HG03442 (cell line): ENCODE measurements around the gene NEK11.

Experiments used
- ATAC-seq: cut with Tn5 transposase; IDR thresholded peaks from one replicate; pipeline ENCODE4 v1.9.1; 2021; ENCODE audit warnings: mild to moderate bottlenecking, moderate library complexity; ENCODE audit not compliant: unreplicated experiment

The NEK11 gene, protein sequence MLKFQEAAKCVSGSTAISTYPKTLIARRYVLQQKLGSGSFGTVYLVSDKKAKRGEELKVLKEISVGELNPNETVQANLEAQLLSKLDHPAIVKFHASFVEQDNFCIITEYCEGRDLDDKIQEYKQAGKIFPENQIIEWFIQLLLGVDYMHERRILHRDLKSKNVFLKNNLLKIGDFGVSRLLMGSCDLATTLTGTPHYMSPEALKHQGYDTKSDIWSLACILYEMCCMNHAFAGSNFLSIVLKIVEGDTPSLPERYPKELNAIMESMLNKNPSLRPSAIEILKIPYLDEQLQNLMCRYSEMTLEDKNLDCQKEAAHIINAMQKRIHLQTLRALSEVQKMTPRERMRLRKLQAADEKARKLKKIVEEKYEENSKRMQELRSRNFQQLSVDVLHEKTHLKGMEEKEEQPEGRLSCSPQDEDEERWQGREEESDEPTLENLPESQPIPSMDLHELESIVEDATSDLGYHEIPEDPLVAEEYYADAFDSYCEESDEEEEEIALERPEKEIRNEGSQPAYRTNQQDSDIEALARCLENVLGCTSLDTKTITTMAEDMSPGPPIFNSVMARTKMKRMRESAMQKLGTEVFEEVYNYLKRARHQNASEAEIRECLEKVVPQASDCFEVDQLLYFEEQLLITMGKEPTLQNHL

DNA sequence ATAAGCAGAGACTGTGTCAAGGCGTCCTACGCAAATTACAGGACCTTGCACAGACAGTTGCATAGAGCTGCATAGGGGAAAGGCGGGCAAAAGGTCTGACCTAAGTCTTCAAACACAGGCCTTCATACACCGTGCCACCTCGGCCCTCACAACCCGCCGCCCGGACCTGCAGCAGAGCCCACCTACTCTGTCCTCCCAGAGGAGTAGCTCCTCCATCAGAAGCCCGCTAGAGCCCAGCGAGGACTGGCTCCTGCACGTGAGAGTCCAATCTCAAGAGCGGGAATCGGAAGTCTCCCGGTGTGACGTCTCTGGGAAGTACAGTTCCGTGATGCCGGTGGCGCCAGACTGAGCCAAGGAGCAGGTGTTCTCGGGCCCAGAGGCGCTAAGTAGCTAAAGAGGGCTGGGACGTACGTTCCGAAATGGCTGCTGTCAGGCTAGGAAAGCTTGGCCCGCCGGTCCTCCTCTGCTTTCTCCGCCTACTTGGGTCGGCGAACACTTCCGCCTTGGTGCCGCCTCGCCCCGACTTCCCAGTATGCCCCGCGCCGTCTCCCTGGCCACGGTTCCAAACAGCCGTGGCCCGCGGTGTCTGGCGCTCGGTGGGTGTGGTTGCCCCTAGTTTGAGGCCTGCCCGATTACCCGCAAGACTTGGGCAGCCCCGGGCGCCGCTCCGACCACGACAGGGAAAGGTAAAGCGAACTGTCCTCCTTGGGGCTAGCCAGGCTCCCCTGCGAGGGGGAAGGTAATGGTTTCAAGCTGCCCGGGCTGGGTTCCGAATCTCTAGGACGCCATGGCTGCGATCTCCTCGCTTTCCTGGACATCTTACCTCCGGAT, at the start of gene NEK11, which contains the start of gene ASTE1:
NEK11 (plus strand) TSS at position 557 of the 831 bp plus-strand sequence. CDS start 2,832 bp downstream, outside the sequence.
ASTE1 (minus strand) TSS at position 505 of the 831 bp plus-strand sequence. CDS start 1,519 bp downstream, outside the sequence.
- ATAC-seq: peak; percentile 99

DNA sequence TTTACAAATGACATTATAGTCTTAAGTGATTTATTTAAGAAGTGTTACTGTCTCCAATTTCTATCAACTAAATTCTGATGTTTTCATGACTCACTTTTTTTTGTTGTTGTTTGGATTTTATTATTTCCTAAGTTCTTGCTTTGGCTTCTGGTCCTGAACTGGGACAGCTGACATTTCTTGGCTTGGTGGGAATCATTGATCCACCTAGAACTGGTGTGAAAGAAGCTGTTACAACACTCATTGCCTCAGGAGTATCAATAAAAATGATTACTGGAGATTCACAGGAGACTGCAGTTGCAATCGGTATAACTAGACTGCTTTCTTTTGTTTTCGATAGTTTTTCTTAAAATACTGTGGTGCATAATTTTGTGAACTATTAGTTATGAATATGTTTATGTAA, 47.6 kb upstream of the NEK11 start:
- no peak for ATAC-seq

DNA sequence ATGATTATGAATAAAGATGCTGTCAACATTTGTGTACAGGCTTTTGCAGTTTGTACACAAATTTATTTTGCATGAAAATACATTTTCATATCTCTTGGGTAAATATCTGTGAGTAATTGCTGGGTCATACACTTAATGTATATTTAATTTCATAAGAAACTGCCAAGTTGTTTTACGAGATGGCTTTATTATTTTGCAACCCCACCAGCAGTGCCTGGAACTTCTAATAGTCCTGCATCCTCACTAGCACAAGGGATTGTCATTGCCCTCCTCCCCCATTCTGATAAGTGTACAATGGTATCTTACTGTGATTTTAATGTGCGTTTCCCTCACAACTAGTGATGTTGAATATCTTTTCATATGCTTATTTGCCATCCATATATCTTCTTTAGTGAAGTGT, 45.2 kb upstream of the NEK11 start:
- ATAC-seq: no peak

DNA sequence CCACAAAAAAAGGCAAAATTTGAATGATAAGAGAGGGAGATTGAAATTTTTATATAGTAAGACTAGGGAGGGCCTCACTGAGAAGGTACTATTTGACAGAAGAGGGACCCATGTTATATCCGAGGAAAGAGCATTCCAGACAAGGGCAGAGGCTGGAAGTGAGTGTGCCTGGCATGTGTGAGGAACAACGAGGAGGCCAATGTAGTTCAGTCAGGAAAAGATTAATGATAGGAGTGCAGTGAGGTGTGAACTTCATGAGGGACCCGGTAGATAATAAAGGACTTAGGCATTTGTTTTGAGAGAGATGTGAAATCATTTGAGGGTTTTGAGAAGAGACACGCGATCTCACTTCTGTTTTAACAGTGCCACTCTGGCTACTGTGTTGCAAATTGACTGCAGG, 36.4 kb upstream of the NEK11 start:
- no peak for ATAC-seq

DNA sequence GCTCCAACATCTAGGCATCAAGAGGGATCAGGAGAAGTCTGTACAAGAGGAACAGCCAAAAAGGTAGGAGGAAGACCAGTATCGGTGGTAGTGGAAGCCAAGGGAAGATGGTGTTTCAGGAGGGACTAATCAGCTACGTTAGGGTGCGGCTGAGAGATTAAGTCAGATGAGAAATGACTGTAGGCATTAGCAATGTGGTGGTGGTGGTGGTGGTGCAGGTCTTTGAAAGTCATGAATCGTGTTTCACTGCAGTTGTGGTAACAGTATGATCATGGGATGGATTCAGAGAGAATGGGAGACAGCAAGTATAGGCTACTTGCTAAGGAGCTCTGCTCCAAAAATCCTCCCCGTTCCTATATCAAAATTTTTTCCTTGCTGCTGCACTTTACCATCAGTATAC, 35.6 kb upstream of the NEK11 start:
- ATAC-seq: no peak

DNA sequence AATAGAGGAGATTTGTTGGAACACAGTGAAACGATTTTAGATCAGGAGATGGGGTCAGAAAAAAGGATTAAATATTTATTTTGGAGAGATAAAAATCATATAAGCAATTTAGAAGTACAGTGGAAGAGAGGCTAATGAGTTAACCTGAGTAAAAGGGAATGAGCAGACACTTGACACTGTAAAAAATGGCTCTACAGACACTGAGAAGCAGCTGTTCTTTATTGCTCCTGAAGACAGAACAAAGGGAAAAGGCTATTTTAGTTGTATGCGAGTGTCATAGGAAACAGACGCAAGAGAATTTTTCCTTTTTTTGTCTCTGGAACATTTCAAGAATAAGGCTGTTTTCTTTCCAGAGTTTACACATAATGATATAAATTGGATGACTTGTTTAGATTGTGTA, 34.3 kb upstream of the NEK11 start:
- no peak for ATAC-seq

DNA sequence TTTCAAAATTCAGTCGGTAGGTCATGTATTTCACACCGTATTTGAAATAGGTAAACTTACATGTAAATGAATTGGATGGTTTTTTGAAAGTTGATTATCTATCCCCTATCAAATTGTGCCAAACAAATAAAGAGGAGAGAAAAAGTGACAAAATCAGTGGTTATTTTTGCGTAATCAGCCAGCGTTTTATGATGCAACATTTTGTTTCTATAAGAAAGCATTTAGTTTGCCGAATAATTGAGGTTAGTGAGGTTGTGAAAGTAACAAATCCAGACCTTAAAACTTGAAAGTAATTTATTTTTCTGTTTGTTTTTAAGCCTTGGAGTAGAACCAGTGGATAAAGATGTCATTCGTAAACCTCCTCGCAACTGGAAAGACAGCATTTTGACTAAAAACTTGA, 29.4 kb upstream of the NEK11 start:
- no peak for ATAC-seq

DNA sequence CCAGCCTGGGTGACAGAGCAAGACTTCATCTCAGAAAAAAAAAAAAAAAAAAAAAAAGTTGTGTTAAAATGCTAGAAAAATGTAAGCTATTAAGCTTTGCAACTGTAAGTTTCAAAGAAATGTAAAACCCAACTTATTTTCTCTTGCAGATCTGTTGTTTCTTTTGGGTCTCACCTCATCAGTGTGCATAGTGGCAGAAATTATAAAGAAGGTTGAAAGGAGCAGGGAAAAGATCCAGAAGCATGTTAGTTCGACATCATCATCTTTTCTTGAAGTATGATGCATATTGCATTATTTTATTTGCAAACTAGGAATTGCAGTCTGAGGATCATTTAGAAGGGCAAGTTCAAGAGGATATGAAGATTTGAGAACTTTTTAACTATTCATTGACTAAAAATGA, 25.6 kb upstream of the NEK11 start:
- no peak for ATAC-seq

DNA sequence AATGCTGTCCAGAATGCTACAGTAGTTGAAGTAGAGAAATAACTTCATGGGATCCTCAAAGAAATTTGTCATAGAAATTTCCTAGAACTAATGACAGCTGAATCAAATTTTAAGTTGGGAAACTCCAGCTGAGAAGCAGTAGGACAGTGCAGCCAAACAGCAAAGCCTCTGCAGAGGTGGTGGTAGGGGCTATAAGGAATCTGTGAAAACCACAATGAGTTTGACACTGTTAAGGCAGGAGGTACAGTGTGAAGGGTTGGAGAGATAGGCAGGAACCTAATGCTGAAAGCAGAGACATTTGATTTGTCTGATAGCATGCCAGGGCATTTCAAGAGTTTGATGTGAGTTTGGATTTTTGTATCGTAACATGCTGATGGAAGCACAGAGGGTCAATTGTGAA, 22.1 kb upstream of the NEK11 start:
- ATAC-seq: no peak

DNA sequence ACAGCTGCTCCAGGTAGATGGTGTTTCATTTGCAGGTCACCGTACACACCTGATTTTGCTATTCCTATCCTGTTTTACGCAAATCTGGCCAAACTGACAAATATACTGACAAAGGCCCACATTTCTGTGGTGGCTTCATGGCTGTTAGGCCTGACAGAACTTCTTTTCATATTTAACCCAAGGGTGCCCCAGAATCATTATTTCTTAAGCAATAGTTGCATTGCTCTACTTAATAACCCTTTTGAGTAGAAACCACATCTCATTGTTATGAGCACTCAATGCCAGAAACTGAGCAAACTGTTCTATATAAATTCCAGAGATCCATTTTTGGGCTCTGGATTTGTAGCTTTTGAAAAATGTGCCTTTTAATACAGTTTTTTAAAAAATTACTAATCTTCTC, 19.4 kb upstream of the NEK11 start:
- no peak for ATAC-seq

DNA sequence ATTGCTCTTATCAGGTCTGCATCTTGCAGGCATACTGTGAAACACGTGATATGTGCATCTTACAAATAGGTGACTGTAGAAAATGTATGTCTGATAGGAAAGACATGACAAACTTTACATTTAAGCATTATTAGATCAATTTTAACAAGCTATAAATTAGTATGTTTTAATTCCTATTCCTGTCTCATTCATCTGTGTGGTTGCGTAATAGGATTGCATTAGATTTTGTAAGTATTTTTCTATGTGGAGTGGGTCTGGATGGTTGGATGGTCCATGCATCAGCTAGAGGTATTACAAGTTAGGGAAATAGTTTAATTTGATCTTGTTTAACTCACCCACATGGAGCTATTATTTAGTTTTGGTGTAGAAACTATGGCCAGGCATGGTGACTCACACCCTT, 18.9 kb upstream of the NEK11 start:
- no peak for ATAC-seq

DNA sequence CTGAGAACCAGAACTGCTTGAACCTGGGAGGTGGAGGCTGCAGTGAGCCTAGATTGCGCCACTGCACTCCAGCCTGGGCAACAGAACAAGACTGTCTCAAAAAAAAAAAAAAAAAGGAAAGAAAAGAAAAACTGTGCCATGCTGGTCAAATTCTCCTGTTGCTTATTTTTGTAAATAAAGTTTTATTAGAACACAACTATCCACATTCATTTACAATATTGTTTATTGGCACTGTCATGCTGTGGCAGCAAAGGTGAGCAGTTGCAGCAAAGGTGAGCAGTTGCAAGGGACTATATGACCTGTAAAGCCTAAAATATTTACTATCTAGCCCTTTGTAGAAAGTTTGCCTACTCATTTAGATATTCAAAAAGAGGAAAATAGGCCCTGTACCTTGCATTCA, 18.4 kb upstream of the NEK11 start:
- no peak for ATAC-seq

DNA sequence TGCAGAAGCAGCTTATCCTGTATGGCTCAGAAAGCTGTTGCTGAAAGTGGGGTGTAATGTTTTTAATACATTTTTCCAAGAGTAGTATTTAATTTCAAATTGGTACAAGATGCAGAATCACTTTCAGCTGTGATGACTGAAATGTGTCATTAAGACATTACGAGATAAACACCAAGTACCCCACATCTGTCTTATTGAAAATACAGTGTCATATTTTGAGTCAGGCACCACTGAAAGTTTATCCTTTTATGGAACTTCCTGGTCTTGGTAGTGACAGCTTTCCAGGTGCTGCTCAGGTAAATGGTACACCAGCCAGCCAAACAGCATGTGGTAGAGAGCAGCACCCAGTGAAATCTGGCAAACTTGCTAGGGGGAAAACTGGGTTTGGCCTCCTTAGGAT, 17.0 kb upstream of the NEK11 start:
- ATAC-seq: no peak

DNA sequence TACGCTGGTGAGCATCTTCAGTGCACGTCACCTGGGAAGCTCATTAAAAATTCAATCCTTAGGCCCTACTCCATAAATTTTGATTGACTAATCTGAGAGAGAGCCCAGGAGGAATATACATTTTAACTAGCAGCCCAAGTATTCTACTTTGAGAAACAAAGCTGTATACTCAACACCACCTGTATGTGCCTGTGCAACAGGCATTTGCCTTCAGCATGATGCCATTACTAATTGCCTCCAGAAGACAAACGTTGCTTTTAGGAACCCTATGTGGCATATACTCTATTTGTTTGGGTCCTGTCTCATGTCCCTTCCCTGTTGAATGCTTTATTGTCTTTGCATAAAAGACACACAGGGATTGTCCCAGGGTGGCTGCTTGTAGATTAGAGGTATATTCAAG, 7.7 kb upstream of the NEK11 start:
- ATAC-seq: no peak

DNA sequence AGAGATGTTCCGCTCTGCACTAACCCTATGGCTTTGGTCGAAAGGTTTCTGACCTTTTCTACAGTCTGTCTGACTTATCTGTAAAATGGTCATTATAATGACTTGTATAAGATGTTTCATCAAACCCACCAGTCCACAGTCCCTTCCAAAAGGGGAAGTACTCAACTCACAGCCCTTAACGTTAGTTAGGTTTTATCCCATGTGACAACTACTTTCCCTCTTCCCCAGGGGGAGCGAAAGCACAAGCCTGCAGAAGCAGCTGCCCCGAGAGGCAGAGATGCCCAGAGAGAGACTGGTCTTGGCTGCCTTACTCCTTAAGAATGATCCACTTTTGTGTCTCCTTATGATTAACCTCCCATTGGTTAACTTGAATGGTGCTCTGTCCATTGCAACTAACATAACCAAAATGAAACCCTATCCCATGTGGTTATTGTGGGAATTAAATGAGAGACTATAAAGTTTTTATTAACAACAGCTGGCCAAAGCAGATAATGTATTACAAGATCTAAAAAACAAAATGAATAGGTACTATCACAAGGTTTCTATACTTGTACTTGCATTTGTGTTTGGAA, 6.5 kb upstream of the NEK11 start:
- ATAC-seq: no peak

DNA sequence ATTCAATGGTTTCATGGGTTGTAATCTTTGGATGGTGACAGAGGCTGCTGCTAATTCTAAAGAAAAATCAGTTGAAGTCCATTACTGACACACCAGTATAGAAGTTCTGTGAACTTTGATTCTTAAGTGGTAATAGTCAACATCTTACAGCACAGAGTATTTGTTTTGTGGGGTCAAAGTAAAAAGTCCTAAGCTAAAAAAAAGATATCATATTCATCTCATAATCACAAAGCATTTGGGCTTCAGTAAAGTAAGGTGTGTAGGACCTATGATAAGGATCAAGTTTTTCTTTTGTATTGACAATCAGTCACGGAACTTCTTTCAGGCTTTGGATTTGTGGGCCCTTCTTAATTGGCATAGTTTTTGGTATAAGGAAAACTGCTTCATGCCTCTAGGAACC, 1.1 kb upstream of the NEK11 start:
- no peak for ATAC-seq

DNA sequence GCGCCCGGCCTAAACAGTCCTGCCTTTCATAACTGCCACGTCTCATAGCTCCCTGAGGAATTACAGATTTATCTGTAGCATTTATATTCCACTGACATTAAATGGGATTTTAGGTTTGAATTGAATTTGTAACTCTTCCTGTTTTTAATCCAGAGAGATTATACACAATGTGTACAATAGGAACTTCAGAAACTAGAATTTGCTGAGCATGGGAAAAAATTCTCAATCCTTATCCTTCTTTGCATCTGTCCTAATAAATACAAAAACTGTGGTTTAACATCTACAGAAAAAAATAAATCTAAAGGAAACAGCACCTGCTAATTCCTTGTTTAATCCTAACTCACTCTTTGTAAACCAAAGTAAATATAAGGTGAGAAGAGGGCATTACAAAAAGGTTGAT, 2.2 kb downstream of the NEK11 start:
- ATAC-seq: no peak

DNA sequence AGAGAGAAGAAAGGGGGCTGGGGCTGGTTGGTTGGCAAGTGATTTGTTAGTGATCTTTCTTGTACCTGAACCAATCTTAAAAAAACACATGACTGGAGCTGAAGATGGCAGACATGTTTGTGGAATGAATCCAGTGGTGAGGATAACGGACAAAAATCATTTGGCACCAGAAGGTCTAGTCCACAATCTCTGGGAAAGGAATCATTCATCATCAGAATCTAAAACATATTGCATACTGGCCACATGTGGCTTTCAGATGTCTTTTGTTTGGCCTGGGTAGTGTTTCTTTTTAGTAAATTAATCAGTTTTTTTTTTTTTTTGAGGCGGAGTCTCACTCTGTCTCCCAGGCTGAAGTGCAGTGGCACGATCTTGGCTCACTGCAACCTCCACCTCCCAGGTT, 5.0 kb downstream of the NEK11 start:
- ATAC-seq: no peak

DNA sequence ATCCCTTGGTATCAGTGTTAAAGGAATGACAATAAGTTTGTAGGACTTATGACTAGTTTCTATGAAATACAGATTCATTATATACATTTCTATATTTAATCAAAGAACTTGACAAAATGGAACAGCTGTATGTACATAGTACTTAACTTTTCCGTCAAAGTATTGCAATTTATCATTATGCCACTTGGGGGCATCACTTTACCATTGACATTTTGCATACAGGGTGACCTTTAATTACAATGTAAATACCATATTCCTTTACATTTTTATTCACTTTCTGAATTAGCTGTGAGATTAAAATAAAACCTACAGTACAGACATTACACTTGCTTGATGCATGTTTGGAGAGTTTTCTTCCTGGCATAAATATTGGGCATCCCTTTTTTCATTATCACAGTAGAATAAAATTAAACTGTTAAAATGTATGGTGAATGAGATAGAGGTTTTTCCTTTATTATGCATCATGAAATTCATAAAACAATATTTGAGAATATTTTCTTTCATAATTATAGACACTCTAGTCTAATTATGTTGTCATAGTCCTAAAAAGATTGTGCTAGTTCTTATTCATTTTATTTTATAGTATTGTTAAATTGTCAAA, 6.9 kb downstream of the NEK11 start:
- ATAC-seq: no peak

DNA sequence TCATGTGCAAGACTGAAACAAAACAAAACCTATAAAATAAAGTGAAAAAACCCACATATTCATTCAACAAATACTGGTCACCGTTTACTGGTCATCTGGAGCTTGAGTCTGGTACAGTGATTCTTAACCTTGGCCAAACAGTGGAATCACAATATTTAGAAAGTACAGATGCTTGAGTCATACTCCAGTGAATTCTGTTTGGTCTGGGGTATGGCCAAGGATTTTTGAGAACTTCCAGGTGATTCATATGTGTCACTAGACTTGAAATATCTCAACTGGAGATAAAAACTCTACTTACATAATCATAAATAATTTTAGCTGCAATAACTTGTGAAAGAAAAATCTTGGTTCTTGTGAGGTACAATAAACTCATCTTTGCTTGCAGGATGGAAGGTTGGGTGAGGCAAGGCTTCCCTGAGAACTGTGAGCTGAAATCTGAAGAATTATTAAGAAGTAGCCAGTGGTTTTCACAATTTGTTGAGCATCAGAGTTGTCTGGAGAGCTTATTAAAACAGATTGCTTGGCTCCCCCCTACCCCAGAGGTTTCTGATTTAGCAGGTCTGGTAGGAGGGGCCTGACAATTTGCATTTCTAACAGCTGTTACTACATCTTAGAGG, 9.6 kb downstream of the NEK11 start:
- no peak for ATAC-seq
